H1 (cell line): ENCODE measurements around the gene EPN2.

Experiments used
- CTCF ChIP-seq, 3 experiments: IDR thresholded peaks; 1 replicate in 2 of 3; 2 replicates in 1 of 3; pipeline versions ENCODE4 v1.5.1 to v1.6.1; 2011; ENCODE audit warnings: low read length in 3 of 3, mild to moderate bottlenecking in 3 of 3, inconsistent platforms in 2 of 3, low read depth in 1 of 3, moderate library complexity in 1 of 3; ENCODE audit not compliant: insufficient read depth in 1 of 3; ENCODE audit errors: control extremely low read depth in 1 of 3
- EP300 ChIP-seq, 2 experiments: IDR thresholded peaks; 1 replicate in 1 of 2; 2 replicates in 1 of 2; pipeline ENCODE4 v1.6.1; 2011 to 2012; ENCODE audit warnings: low read depth in 2 of 2, low read length in 2 of 2, mild to moderate bottlenecking in 2 of 2, borderline replicate concordance in 1 of 2, inconsistent platforms in 1 of 2, moderate library complexity in 1 of 2
- EZH2 ChIP-seq: fragments of 200-600 bp; sonication (generic); IDR thresholded peaks from 2 replicates; pipeline ENCODE4 v1.7.1; 2012; ENCODE audit warnings: low read depth, mild to moderate bottlenecking, moderate library complexity, low read length, inconsistent platforms; ENCODE audit not compliant: severe bottlenecking
- MAX ChIP-seq: IDR thresholded peaks from 2 replicates; pipeline ENCODE4 v1.6.1; 2012; ENCODE audit warnings: inconsistent platforms
- POLR2A ChIP-seq, 2 experiments: IDR thresholded peaks; 1 replicate in 1 of 2; 2 replicates in 1 of 2; pipeline ENCODE4 v1.6.1; 2011; ENCODE audit warnings: low read depth in 2 of 2, low read length in 2 of 2, mild to moderate bottlenecking in 2 of 2; ENCODE audit errors: control extremely low read depth in 1 of 2
- POLR2AphosphoS5 ChIP-seq: IDR thresholded peaks from 2 replicates; pipeline ENCODE4 v1.6.1; 2011; ENCODE audit warnings: low read depth, low read length
- TAF1 ChIP-seq: IDR thresholded peaks from 2 replicates; pipeline ENCODE4 v1.6.1; 2011; ENCODE audit warnings: mild to moderate bottlenecking, low read depth, low read length
- USF2 ChIP-seq: IDR thresholded peaks from 2 replicates; pipeline ENCODE4 v1.6.1; 2011; ENCODE audit warnings: low read length, improper control_type of control experiment

GRCh38 chr17:19243838-19244237, 6.7 kb downstream of the EPN2 start:
- TF ChIP-seq EZH2 (no peak), POLR2AphosphoS5 (no peak), CTCF (IDR thresholded peaks at IDR 0.05; ENCODE audit: control extremely low read depth in 1 of 3, insufficient read depth in 1 of 3, low read depth in 1 of 3, low read length in 3 of 3) (no peak), USF2 (no peak), EP300 (IDR thresholded peaks at IDR 0.05; ENCODE audit: borderline replicate concordance in 1 of 2, low read depth in 2 of 2, low read length in 2 of 2) (no peak), TAF1 (no peak), POLR2A (IDR thresholded peaks at IDR 0.05; ENCODE audit: control extremely low read depth in 1 of 2, low read depth in 2 of 2, low read length in 2 of 2) (no peak), MAX (no peak)
